GM23248 (cell line): ENCODE results near the gene PTGR3. TPM values are rescaled to one million over a fixed set of nuclear protein-coding genes. Genes with fewer than 3 reads are reported as not detected.

Experiments used
- DNase-seq: peaks from one replicate; pipeline ENCODE4 v3.0.0-alpha.2; 2015
- H2AFZ ChIP-seq: fragments of 200-600 bp; sonication (generic); 2 replicates; pipeline ENCODE4 v1.6.1; 2016; ENCODE audit warnings: antibody characterized with exemption
- H3F3A ChIP-seq: fragments of 200-600 bp; sonication (generic); 2 replicates; pipeline ENCODE4 v1.6.1; 2016; ENCODE audit warnings: mild to moderate bottlenecking, antibody characterized with exemption, mixed run types; ENCODE audit not compliant: insufficient read depth
- H3K27ac ChIP-seq: fragments of 200-600 bp; sonication (generic); 2 replicates; pipeline ENCODE4 v1.5.1; 2016; ENCODE audit warnings: mild to moderate bottlenecking
- H3K27me3 ChIP-seq: fragments of 200-600 bp; sonication (generic); replicated peaks from 2 replicates; pipeline ENCODE4 v1.6.1; 2016; ENCODE audit warnings: mild to moderate bottlenecking; ENCODE audit not compliant: insufficient read depth
- H3K36me3 ChIP-seq: fragments of 200-600 bp; sonication (generic); 2 replicates; pipeline ENCODE4 v1.6.1; 2016; ENCODE audit warnings: low read depth, mild to moderate bottlenecking
- H3K4me1 ChIP-seq: fragments of 200-600 bp; sonication (generic); 2 replicates; pipeline ENCODE4 v1.6.1; 2016; ENCODE audit warnings: mild to moderate bottlenecking; ENCODE audit not compliant: insufficient read depth
- H3K4me2 ChIP-seq: fragments of 200-600 bp; sonication (generic); one replicate; pipeline ENCODE4 v1.6.1; 2016; ENCODE audit warnings: mild to moderate bottlenecking; ENCODE audit not compliant: unreplicated experiment
- H3K4me3 ChIP-seq: fragments of 200-600 bp; sonication (generic); 2 replicates; pipeline ENCODE4 v1.5.1; 2016; ENCODE audit warnings: mild to moderate bottlenecking
- H3K79me2 ChIP-seq: fragments of 200-600 bp; sonication (generic); 2 replicates; pipeline ENCODE4 v1.6.1; 2016; ENCODE audit warnings: mild to moderate bottlenecking; ENCODE audit not compliant: insufficient read depth
- H3K9ac ChIP-seq: fragments of 200-600 bp; sonication (generic); 2 replicates; pipeline ENCODE4 v1.6.1; 2016; ENCODE audit warnings: mild to moderate bottlenecking
- H3K9me2 ChIP-seq: fragments of 200-600 bp; sonication (generic); 2 replicates; pipeline ENCODE4 v1.6.1; 2016; ENCODE audit warnings: mixed run types, mild to moderate bottlenecking, moderate library complexity; ENCODE audit not compliant: insufficient read depth
- H3K9me3 ChIP-seq: fragments of 200-600 bp; sonication (generic); one replicate; pipeline ENCODE4 v1.6.1; 2017; ENCODE audit warnings: low read depth
- H4K20me1 ChIP-seq: fragments of 200-600 bp; sonication (generic); 2 replicates; pipeline ENCODE4 v1.6.0; 2016; ENCODE audit not compliant: insufficient read depth
- EZH2 ChIP-seq: fragments of 200-600 bp; sonication (generic); IDR thresholded peaks from 2 replicates; pipeline ENCODE4 v1.6.1; 2018; ENCODE audit warnings: antibody characterized with exemption, mild to moderate bottlenecking; ENCODE audit not compliant: insufficient read depth, poor library complexity, severe bottlenecking
- EZH2phosphoT487 ChIP-seq: fragments of 200-600 bp; sonication (generic); IDR thresholded peaks from 2 replicates; pipeline ENCODE4 v1.6.1; 2018; ENCODE audit warnings: antibody characterized with exemption, moderate library complexity, mild to moderate bottlenecking, low read depth; ENCODE audit not compliant: insufficient read depth
- WGBS, 2 experiments: methylation state at CpG; one replicate each; pipeline ENCODE4 v1.1.6; 2015 to 2017; ENCODE audit warnings: low lambda C conversion rate in 2 of 2, low coverage in 1 of 2; ENCODE audit errors: missing lambda C conversion rate in 2 of 2; 5-methylcytosine and 5-hydroxymethylcytosine counted together
- in situ Hi-C: fragments of 300-500 bp; cut with MboI; formaldehyde crosslinking; loops from 2 replicates; pipeline ENCODE4 v1.15.0; 2020
- polyA plus RNA-seq: library from polyadenylated mRNA; unstranded; fragments of >200 nt; fragmentation: Nextera tagmentation; extraction: Ambion mirVana; gene quantifications from 2 replicates; pipeline ENCODE4 v1.2.1, GENCODE V29; 2016
- total RNA-seq: library from RNA; depleted of rRNA; stranded (reverse); fragments of >200 nt; shearing (Covaris generic); gene quantifications from 2 replicates; pipeline ENCODE4 v1.2.3, GENCODE V29; 2014

The PTGR3 gene
- total and polyA plus RNA-seq, 2 experiments from 2014 or later = 10.2 to 21.3 TPM

DNA sequence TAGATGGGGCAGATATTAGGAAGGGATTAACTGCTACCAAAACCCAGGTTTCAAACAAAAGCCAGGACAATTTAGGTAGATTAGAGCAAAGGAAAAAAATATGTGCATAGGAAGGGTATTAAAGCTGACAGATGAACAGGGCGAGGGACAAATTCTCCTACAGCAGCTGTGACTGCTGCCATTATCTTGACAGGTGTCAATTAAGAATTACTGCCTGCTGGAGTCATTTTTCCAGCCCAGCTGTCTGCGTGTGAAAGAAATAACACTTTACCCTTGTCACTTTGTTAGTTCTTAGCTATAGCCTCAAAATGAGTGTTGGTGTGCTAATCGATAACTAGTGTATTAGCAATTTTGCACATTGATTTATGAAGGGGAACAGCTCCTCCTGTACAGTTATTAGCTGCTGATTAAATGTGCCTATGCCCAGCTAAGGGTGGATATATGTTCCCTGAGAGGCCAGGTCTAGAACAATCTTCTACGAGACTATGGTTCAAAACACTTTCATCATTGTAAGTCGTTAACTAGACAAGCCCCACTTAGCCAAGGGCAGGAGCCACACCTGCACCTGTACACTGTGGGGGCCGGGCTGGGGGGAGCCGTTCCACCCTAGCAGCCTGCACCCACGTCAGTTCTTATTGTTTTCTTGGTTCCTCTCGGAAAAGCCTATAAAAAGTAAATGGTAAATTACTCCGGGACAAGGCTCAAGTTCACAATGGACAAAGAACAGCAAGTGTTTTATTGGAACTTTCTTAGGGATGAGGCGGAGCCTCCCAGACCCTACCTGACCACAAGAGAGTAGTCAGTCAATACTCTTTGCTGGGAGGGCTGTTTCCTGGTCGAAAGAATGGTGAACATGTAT lies 9.4 kb upstream of the PTGR3 start:
- Histone ChIP-seq H3K9me3 (no peaks in the 10 kb centered on the region), H3F3A (peaks cover 6% of the 10 kb centered on the region; the same call in 1 of the 2 replicates), H3K36me3 (no peaks in the 10 kb centered on the region), H3K27ac (no peak overlapping the region), H3K9ac (no peak overlapping the region), H3K9me2 (no peaks in the 10 kb centered on the region), H3K27me3 (no peaks in the 10 kb centered on the region), H2AFZ (no peak overlapping the region), H3K4me1 (peaks cover 21% of the 10 kb centered on the region), H3K4me2 (no peak overlapping the region), H4K20me1 (no peaks in the 10 kb centered on the region), H3K79me2 (peaks cover 96% of the 10 kb centered on the region), H3K4me3 (no peak overlapping the region)
- WGBS, 2 experiments = 88 to 92% methylated on average over 12 of the region's 12 CpGs
- TF ChIP-seq EZH2 (no peak), EZH2phosphoT487 (no peak)
- DNase-seq = no peak
- in situ Hi-C loops = loop anchor here (25.0 kb wide), 1 partner anchor 556 kb away; no protein-coding TSS in a partner anchor

DNA sequence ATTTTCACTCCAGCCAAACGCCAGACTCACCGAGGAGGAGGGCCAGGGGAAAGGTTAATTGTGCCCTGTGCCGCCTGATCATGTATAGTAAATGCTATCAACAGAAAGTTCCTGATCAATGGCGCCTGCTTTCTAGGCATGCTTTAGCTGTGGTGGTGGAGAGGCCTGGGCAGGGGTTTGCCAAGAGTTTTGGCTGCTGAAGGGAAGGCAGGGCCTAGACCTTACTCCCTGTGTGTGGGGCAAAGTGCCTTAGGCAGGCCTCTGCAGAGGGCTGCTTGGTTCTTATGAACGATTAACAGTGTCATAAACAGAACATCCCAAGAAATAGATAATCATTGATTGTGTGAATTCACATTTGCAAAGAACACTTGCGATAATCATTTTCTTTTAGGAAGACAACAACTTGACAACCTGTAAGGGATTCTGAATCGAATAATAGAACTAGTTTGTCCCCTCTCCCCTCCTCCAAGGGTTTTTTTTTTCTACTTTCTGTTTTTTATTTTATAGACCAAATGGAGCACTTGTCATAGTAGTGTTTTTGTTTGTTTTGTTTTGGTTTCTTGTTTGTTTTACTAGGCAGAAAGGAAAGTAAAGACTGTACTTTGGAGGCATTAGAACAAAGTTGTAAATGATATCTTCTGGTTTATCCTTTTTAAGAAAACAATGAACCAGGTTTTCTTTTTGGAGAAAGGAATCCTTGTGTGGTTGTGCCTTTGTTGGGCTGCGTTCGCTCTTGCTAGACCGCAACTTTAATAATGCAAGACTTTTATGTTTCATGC lies 8.2 kb upstream of the PTGR3 start:
- H3K9me3 ChIP-seq = no peaks in the 10 kb centered on the region
- TF ChIP-seq EZH2 = no peak
- TF ChIP-seq EZH2phosphoT487 = no peak
- H3K4me1 ChIP-seq = peaks cover 32% of the 10 kb centered on the region
- H3K27me3 ChIP-seq = no peaks in the 10 kb centered on the region
- no peak overlapping the region for H3K9ac ChIP-seq
- WGBS, 2 experiments = 79 to 85% methylated on average over 10 of the region's 10 CpGs
- H2AFZ ChIP-seq = no peak overlapping the region
- no peak overlapping the region for H3K4me3 ChIP-seq
- in situ Hi-C loops = loop anchor here (25.0 kb wide), 1 partner anchor 555 kb away; no protein-coding TSS in a partner anchor
- no peaks in the 10 kb centered on the region for H3K36me3 ChIP-seq
- no peaks in the 10 kb centered on the region for H3K9me2 ChIP-seq
- no peak for DNase-seq
- H3K79me2 ChIP-seq = peaks cover 97% of the 10 kb centered on the region
- H4K20me1 ChIP-seq = no peaks in the 10 kb centered on the region
- H3F3A ChIP-seq = peaks cover 17% of the 10 kb centered on the region; the same call in 1 of the 2 replicates
- no peak overlapping the region for H3K4me2 ChIP-seq
- H3K27ac ChIP-seq = no peak overlapping the region

DNA sequence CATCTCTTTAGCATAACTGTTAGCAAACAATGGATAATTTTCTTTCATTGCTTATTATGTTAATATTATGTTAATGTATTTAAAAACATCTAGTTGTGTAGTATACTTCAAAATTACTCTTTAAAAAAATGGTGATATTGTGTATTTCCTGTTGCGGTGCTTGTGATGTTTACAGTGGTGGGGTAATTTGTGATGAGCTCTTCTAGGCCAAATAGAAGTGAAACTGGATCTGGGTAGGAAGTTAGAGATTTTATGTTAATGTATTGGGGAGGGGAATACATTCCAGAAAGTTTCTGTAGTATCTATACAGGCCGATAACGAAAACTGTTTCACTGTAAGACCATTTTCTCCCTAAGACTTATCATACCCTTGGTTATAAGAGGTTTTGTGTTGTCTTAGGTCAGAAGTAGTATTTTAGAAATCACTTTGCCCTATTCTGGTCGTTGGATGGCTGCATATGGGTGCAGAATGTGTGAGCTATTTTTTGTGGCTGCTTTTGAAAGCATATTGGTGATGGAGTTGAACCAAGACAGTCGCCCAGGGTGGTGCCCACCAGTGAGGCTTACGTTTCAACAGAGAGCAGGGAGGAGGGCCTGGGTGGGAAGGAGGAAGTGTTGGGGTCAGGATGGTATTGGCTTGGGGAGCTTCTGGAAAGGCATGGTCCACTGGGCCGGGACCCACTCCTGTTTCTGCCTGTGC lies 7.4 kb upstream of the PTGR3 start:
- WGBS, 2 experiments = 77 to 79% methylated on average over 7 of the region's 7 CpGs
- Histone ChIP-seq H3K4me2 (no peak overlapping the region), H3K36me3 (no peaks in the 10 kb centered on the region), H3K79me2 (peaks cover 94% of the 10 kb centered on the region), H3K27me3 (no peaks in the 10 kb centered on the region), H3K27ac (no peak overlapping the region), H3K9me3 (no peaks in the 10 kb centered on the region), H3K4me3 (no peak overlapping the region), H3K4me1 (peaks cover 29% of the 10 kb centered on the region), H3F3A (peaks cover 17% of the 10 kb centered on the region; the same call in 1 of the 2 replicates), H3K9ac (no peak overlapping the region), H4K20me1 (no peaks in the 10 kb centered on the region), H3K9me2 (no peaks in the 10 kb centered on the region), H2AFZ (no peak overlapping the region)
- in situ Hi-C loops = loop anchor here (25.0 kb wide), 1 partner anchor 554 kb away; no protein-coding TSS in a partner anchor
- TF ChIP-seq EZH2 = no peak
- no peak for TF ChIP-seq EZH2phosphoT487
- DNase-seq = no peak

DNA sequence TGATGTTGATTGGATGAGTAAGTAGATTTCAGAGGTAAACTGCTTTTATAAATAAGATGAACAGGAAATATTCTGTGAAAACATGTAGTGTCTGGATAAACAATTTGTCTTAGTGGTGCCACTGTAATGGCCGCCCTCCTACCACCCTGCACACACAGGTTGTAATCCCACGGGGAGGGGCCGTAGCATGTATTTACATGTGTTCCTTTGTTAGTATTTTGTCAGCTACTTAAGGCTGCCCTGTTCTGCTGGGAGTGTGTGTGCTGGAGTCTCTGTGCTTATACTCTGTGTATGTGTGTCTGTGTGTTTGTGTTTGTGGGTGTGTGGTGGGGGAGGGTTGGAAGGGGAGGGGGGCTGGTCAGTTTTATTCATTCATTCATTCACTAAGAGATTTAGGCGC lies 6.7 kb upstream of the PTGR3 start:
- no peaks in the 10 kb centered on the region for H3K36me3 ChIP-seq
- no peak overlapping the region for H3K27ac ChIP-seq
- no peaks in the 10 kb centered on the region for H3K9me2 ChIP-seq
- peaks cover 17% of the 10 kb centered on the region; the same call in 1 of the 2 replicates for H3F3A ChIP-seq
- H3K4me1 ChIP-seq = peaks cover 22% of the 10 kb centered on the region
- 94 to 99% methylated on average over 4 of the region's 4 CpGs for WGBS, 2 experiments
- in situ Hi-C loops = loop anchor here (25.0 kb wide), 1 partner anchor 553 kb away; no protein-coding TSS in a partner anchor
- H3K4me2 ChIP-seq = no peak overlapping the region
- peaks cover 87% of the 10 kb centered on the region for H3K79me2 ChIP-seq
- no peak overlapping the region for H3K9ac ChIP-seq
- TF ChIP-seq EZH2phosphoT487 (no peak), EZH2 (no peak)
- H3K27me3 ChIP-seq = no peaks in the 10 kb centered on the region
- no peak overlapping the region for H2AFZ ChIP-seq
- no peaks in the 10 kb centered on the region for H3K9me3 ChIP-seq
- no peak overlapping the region for H3K4me3 ChIP-seq
- no peak for DNase-seq
- no peaks in the 10 kb centered on the region for H4K20me1 ChIP-seq
